B cell (primary cell): ENCODE data around the gene CHST2. TPM values are rescaled to one million over a fixed set of nuclear protein-coding genes. Genes with fewer than 3 reads are reported as not detected.

Experiments used
- ATAC-seq: fragments of 200-7000 bp; cut with Tn5 transposase; one replicate; pipeline ENCODE4 v1.10.0; 2021; ENCODE audit warnings: low read depth, mild to moderate bottlenecking, moderate number of reproducible peaks, moderate library complexity
- CTCF ChIA-PET: fragments of 350-600 bp; sonication (Branson Sonifier 250); formaldehyde crosslinking; loops from one replicate; lab custom pipeline; 2021; ENCODE audit warnings: antibody characterized with exemption, inconsistent platforms; lab: Charles Lee
- POLR2A ChIA-PET: fragments of 350-600 bp; sonication (Branson Sonifier 250); formaldehyde crosslinking; loops from one replicate; lab custom pipeline; 2021; ENCODE audit warnings: antibody characterized with exemption; lab: Charles Lee
- DNase-seq: peaks from one replicate; pipeline ENCODE4 v3.0.0; 2013
- H2AFZ ChIP-seq: 2 replicates; pipeline ENCODE4 v1.6.1; 2012; ENCODE audit warnings: mild to moderate bottlenecking, low read depth, low read length; ENCODE audit not compliant: insufficient read depth, poor library complexity, severe bottlenecking
- H3K27ac ChIP-seq, 2 donors: 1 replicate in 1 of 2; 2 replicates in 1 of 2; pipeline ENCODE4 v1.5.1; 2012 to 2013; ENCODE audit warnings: low read length in 2 of 2, mild to moderate bottlenecking in 2 of 2, moderate library complexity in 1 of 2
- H3K27me3 ChIP-seq, 4 experiments: fragments of 200-600 bp in 1 of 4; sonication (generic) in 1 of 4; replicated peaks in 1 of 4; 1 replicate in 2 of 4; 2 replicates in 2 of 4; pipeline versions ENCODE4 v1.6.1 to v1.7.0; 2013 to 2016; ENCODE audit warnings: low read length in 3 of 4, mild to moderate bottlenecking in 2 of 4, mixed read lengths in 1 of 4, moderate library complexity in 1 of 4; ENCODE audit not compliant: insufficient read depth in 4 of 4, control insufficient read depth in 3 of 4; ENCODE audit errors: control extremely low read depth in 1 of 4
- H3K36me3 ChIP-seq, 2 experiments: replicated peaks in 1 of 2; 1 replicate in 1 of 2; 2 replicates in 1 of 2; pipeline versions ENCODE4 v1.6.1 to v1.7.1; 2013; ENCODE audit warnings: low read length in 1 of 2; ENCODE audit not compliant: insufficient read depth in 2 of 2, control insufficient read depth in 1 of 2; ENCODE audit errors: control extremely low read depth in 1 of 2, extremely low read depth in 1 of 2
- H3K4me1 ChIP-seq, 2 donors: fragments of 200-600 bp in 1 of 2; sonication (generic) in 1 of 2; 1 replicate in 1 of 2; 2 replicates in 1 of 2; pipeline versions ENCODE4 v1.5.1 to v1.6.1; 2013 to 2017; ENCODE audit warnings: low read length in 2 of 2; ENCODE audit not compliant: control insufficient read depth in 2 of 2, insufficient read depth in 2 of 2
- H3K4me2 ChIP-seq: replicated peaks from 2 replicates; pipeline ENCODE3; 2012; ENCODE audit warnings: mild to moderate bottlenecking, low read depth, low read length; ENCODE audit not compliant: poor library complexity, severe bottlenecking
- H3K4me3 ChIP-seq, 5 experiments: fragments of 200-600 bp in 1 of 5; sonication (generic) in 1 of 5; 1 replicate in 3 of 5; 2 replicates in 2 of 5; pipeline versions ENCODE4 v1.5.1 to v1.7.0; 2011 to 2016; ENCODE audit warnings: low read length in 4 of 5, mild to moderate bottlenecking in 4 of 5, low read depth in 2 of 5, control low read depth in 1 of 5, moderate library complexity in 1 of 5; ENCODE audit not compliant: insufficient read depth in 1 of 5; ENCODE audit errors: control extremely low read depth in 1 of 5, extremely low read depth in 1 of 5
- H3K79me2 ChIP-seq: fragments of 200-600 bp; sonication (generic); one replicate; pipeline ENCODE4 v1.6.0; 2016; ENCODE audit warnings: low read length; ENCODE audit not compliant: control insufficient read depth, insufficient read depth
- H3K9ac ChIP-seq: fragments of 200-600 bp; sonication (generic); 2 replicates; pipeline ENCODE4 v1.6.1; 2017; ENCODE audit warnings: mild to moderate bottlenecking, low read length, moderate library complexity
- H3K9me3 ChIP-seq, 3 donors: one replicate each; pipeline versions ENCODE4 v1.6.1 to v1.7.1; 2013; ENCODE audit warnings: low read length in 2 of 3; ENCODE audit not compliant: control insufficient read depth in 2 of 3, insufficient read depth in 1 of 3; ENCODE audit errors: control extremely low read depth in 1 of 3
- H4K20me1 ChIP-seq: 2 replicates; pipeline ENCODE4 v1.6.0; 2012; ENCODE audit warnings: mild to moderate bottlenecking, low read length; ENCODE audit not compliant: insufficient read depth, control insufficient read depth, poor library complexity, severe bottlenecking
- H3K27ac Mint-ChIP-seq: one replicate; pipeline ENCODE4 v1.8.0; 2021; ENCODE audit warnings: mixed read lengths
- H3K27me3 Mint-ChIP-seq: one replicate; pipeline ENCODE4 v1.8.0; 2021; ENCODE audit warnings: mixed read lengths
- H3K4me1 Mint-ChIP-seq: one replicate; pipeline ENCODE4 v1.8.0; 2021; ENCODE audit warnings: mixed read lengths
- H3K4me3 Mint-ChIP-seq: one replicate; pipeline ENCODE4 v1.8.0; 2021; ENCODE audit warnings: mixed read lengths
- H3K9me3 Mint-ChIP-seq: one replicate; pipeline ENCODE4 v1.8.0; 2022; ENCODE audit warnings: mixed read lengths; ENCODE audit not compliant: insufficient read depth
- CTCF ChIP-seq: fragments of 200-600 bp; IDR thresholded peaks from one replicate; pipeline ENCODE4 v1.8.0; 2022; ENCODE audit warnings: antibody characterized with exemption, mild to moderate bottlenecking
- EZH2 ChIP-seq: IDR thresholded peaks from 2 replicates; pipeline ENCODE4 v1.6.1; 2012; ENCODE audit warnings: borderline replicate concordance, low read depth, mild to moderate bottlenecking, moderate library complexity, low read length; ENCODE audit not compliant: insufficient read depth, poor library complexity, severe bottlenecking
- WGBS: methylation state at CpG from one replicate; pipeline ENCODE4 v1.1.5; 2013; ENCODE audit warnings: missing lambda C conversion rate; ENCODE audit not compliant: insufficient coverage; 5-methylcytosine and 5-hydroxymethylcytosine counted together
- intact Hi-C: fragments of 100-400 bp; cut with micrococcal nuclease; formaldehyde crosslinking; loops from one replicate; pipeline ENCODE4 v1.10.0; 2022
- polyA plus RNA-seq: library from polyadenylated mRNA; depleted of rRNA; stranded (reverse); fragments of >200 nt; gene quantifications from 2 replicates; pipeline ENCODE4 v1.2.3, GENCODE V29; 2012
- total RNA-seq, 2 donors: library from RNA; stranded (reverse); fragments of 120-200 nt in 1 of 2; gene quantifications; 1 replicate in 1 of 2; 2 replicates in 1 of 2; pipeline versions ENCODE4 v1.2.3 to v1.2.4, GENCODE V29; 2013 to 2022

Gene CHST2
- total and polyA plus RNA-seq, 2 donors (not counting 1 experiment from before 2014, with no cell fraction given), result 5.2 to 25.0 TPM

GRCh38 chr3:143124601-143125520 lies 5.3 kb downstream of the CHST2 start:
- no peak overlapping the region for H2AFZ ChIP-seq
- ChIA-PET POLR2A (interaction anchor here (0.6 kb wide), 1 partner anchor 300 kb away, joined by 6 read pairs; no protein-coding TSS in a partner anchor), CTCF (interaction anchor here (0.6 to 1.9 kb wide), 3 partner anchors 34 to 549 kb away, joined by 3 to 5 read pairs (median 5); no protein-coding TSS in a partner anchor)
- peaks cover 25% of the 10 kb centered on the region in 2 donors for H3K4me1 ChIP-seq
- intact Hi-C loops, result loop anchor here (5.0 kb wide), 2 partner anchors 227 to 548 kb away; partner anchors contain the start of gene ATR
- TF ChIP-seq EZH2 (no peak), CTCF (no peak)
- H3K36me3 ChIP-seq, result no peaks in the 10 kb centered on the region
- H3K9me3 ChIP-seq, result peaks cover 0 to 8% (median 0%) of the 10 kb centered on the region in 3 donors
- no peaks in the 10 kb centered on the region for H3K27me3 ChIP-seq
- H3K27ac ChIP-seq, result no peak overlapping the region
- no peak overlapping the region for H3K4me2 ChIP-seq
- ATAC-seq (no peak), DNase-seq (no peak)
- Mint-ChIP-seq H3K9me3 (no peaks in the 10 kb centered on the region), H3K27me3 (no peaks in the 10 kb centered on the region), H3K4me1 (peaks cover 39% of the 10 kb centered on the region), H3K4me3 (no peak overlapping the region), H3K27ac (no peak overlapping the region)
- no peak overlapping the region for H3K9ac ChIP-seq
- H4K20me1 ChIP-seq, result no peaks in the 10 kb centered on the region
- H3K4me3 ChIP-seq, result no peak overlapping the region
- peaks cover 6% of the 10 kb centered on the region for H3K79me2 ChIP-seq
- 100% methylated on average over 2 of the region's 9 CpGs for WGBS

GRCh38 chr3:143127801-143128200 lies 8.2 kb downstream of the CHST2 start:
- H3K27me3 ChIP-seq, result no peaks in the 10 kb centered on the region
- Mint-ChIP-seq H3K4me1 (peaks cover 26% of the 10 kb centered on the region), H3K27ac (no peak overlapping the region), H3K4me3 (no peak overlapping the region), H3K9me3 (no peaks in the 10 kb centered on the region), H3K27me3 (no peaks in the 10 kb centered on the region)
- no peak overlapping the region for H3K9ac ChIP-seq
- peaks cover 7 to 12% of the 10 kb centered on the region in 2 donors for H3K4me1 ChIP-seq
- TF ChIP-seq CTCF (no peak), EZH2 (no peak)
- no peak for ATAC-seq
- H3K9me3 ChIP-seq, result no peaks in the 10 kb centered on the region
- intact Hi-C loops, result no loop called here
- DNase-seq, result no peak
- no peak overlapping the region for H3K4me3 ChIP-seq
- no peaks in the 10 kb centered on the region for H3K36me3 ChIP-seq
- no peak overlapping the region for H3K27ac ChIP-seq
- POLR2A ChIA-PET, result no interaction called here
- no peak overlapping the region for H2AFZ ChIP-seq
- H3K79me2 ChIP-seq, result no peaks in the 10 kb centered on the region
- 100% methylated on average over 2 of the region's 3 CpGs for WGBS
- CTCF ChIA-PET, result interaction anchor here (1.2 kb wide), 1 partner anchor 524 kb away, joined by 3 read pairs; no protein-coding TSS in a partner anchor
- H3K4me2 ChIP-seq, result no peak overlapping the region
- no peaks in the 10 kb centered on the region for H4K20me1 ChIP-seq
